H9 (cell line): ENCODE measurements around the gene PRUNE2. TPM values are rescaled to one million over a fixed set of nuclear protein-coding genes. Genes with fewer than 3 reads are reported as not detected.

ENCODE experiments used
- DNase-seq: peaks from one replicate; pipeline ENCODE4 v3.0.0-alpha.2; 2017
- H2AFZ ChIP-seq: one replicate; pipeline ENCODE4 v1.6.1; 2013; ENCODE audit warnings: mild to moderate bottlenecking, low read length, control low read depth, moderate library complexity
- H2AK5ac ChIP-seq: 2 replicates; pipeline ENCODE4 v1.6.1; 2013; ENCODE audit warnings: low read length, control low read depth, mixed read lengths; ENCODE audit not compliant: insufficient read length
- H2BK120ac ChIP-seq: one replicate; pipeline ENCODE4 v1.6.1; 2013; ENCODE audit warnings: low read depth, mild to moderate bottlenecking, low read length, control low read depth, inconsistent platforms; ENCODE audit not compliant: poor library complexity, severe bottlenecking
- H2BK12ac ChIP-seq: 2 replicates; pipeline ENCODE4 v1.6.1; 2013; ENCODE audit warnings: low read length, control low read depth, mixed read lengths, low read depth; ENCODE audit not compliant: insufficient read length
- H2BK15ac ChIP-seq: 2 replicates; pipeline ENCODE4 v1.6.1; 2013; ENCODE audit warnings: low read depth, low read length, control low read depth
- H2BK20ac ChIP-seq: one replicate; pipeline ENCODE4 v1.6.1; 2013; ENCODE audit warnings: low read depth, mild to moderate bottlenecking, low read length, control low read depth, inconsistent platforms; ENCODE audit not compliant: poor library complexity, severe bottlenecking
- H2BK5ac ChIP-seq: 2 replicates; pipeline ENCODE4 v1.6.1; 2013; ENCODE audit warnings: low read length, control low read depth, mixed read lengths; ENCODE audit not compliant: insufficient read length
- H3K14ac ChIP-seq: 2 replicates; pipeline ENCODE4 v1.6.1; 2013; ENCODE audit warnings: low read length, control low read depth; ENCODE audit not compliant: insufficient read depth
- H3K18ac ChIP-seq: 2 replicates; pipeline ENCODE4 v1.6.1; 2013; ENCODE audit warnings: low read depth, mild to moderate bottlenecking, mixed read lengths, low read length, control low read depth; ENCODE audit not compliant: insufficient read length
- H3K23ac ChIP-seq: 2 replicates; pipeline ENCODE4 v1.6.1; 2013; ENCODE audit warnings: low read length, control low read depth, mixed read lengths, low read depth; ENCODE audit not compliant: insufficient read length
- H3K23me2 ChIP-seq: 2 replicates; pipeline ENCODE4 v1.6.1; 2013; ENCODE audit warnings: low read depth, mild to moderate bottlenecking, mixed read lengths, low read length, control low read depth; ENCODE audit not compliant: insufficient read length, poor library complexity, severe bottlenecking
- H3K27ac ChIP-seq: 2 replicates; pipeline ENCODE4 v1.5.1; 2013; ENCODE audit warnings: low read length, control low read depth, mixed read lengths, low read depth; ENCODE audit not compliant: insufficient read length
- H3K27me3 ChIP-seq: 2 replicates; pipeline ENCODE4 v1.6.1; 2013; ENCODE audit warnings: low read length, control low read depth, inconsistent platforms; ENCODE audit not compliant: insufficient read depth
- H3K4ac ChIP-seq: 2 replicates; pipeline ENCODE4 v1.6.1; 2013; ENCODE audit warnings: low read depth, mild to moderate bottlenecking, control low read depth, inconsistent platforms, low read length, moderate library complexity
- H3K4me1 ChIP-seq: 2 replicates; pipeline ENCODE4 v1.6.1; 2013; ENCODE audit warnings: low read length, control low read depth, inconsistent platforms; ENCODE audit not compliant: insufficient read depth
- H3K4me2 ChIP-seq: 2 replicates; pipeline ENCODE4 v1.6.1; 2013; ENCODE audit warnings: low read length, control low read depth, mixed read lengths; ENCODE audit not compliant: insufficient read length, insufficient read depth
- H3K56ac ChIP-seq: 2 replicates; pipeline ENCODE4 v1.6.1; 2013; ENCODE audit warnings: low read depth, mild to moderate bottlenecking, mixed read lengths, low read length, control low read depth; ENCODE audit not compliant: insufficient read length
- H3K79me1 ChIP-seq: 2 replicates; pipeline ENCODE4 v1.6.1; 2013; ENCODE audit warnings: low read depth, mild to moderate bottlenecking, moderate library complexity, low read length, control low read depth, inconsistent platforms; ENCODE audit not compliant: insufficient read depth, poor library complexity, severe bottlenecking
- H3K79me2 ChIP-seq: 2 replicates; pipeline ENCODE4 v1.6.1; 2013; ENCODE audit warnings: low read length, control low read depth, inconsistent platforms; ENCODE audit not compliant: insufficient read depth
- H3K9ac ChIP-seq: 2 replicates; pipeline ENCODE4 v1.6.1; 2013; ENCODE audit warnings: low read length, control low read depth, mixed read lengths; ENCODE audit not compliant: insufficient read length; ENCODE audit errors: extremely low read depth
- H3K9me3 ChIP-seq: one replicate; pipeline ENCODE4 v1.6.1; 2013; ENCODE audit warnings: low read depth, low read length, inconsistent platforms; ENCODE audit not compliant: control insufficient read depth
- H3T11ph ChIP-seq: one replicate; pipeline ENCODE4 v1.6.1; 2013; ENCODE audit warnings: mild to moderate bottlenecking, low read length, control low read depth, inconsistent platforms
- H4K20me1 ChIP-seq: one replicate; pipeline ENCODE4 v1.6.1; 2013; ENCODE audit not compliant: control insufficient read depth, insufficient read length, insufficient read depth
- H4K5ac ChIP-seq: 2 replicates; pipeline ENCODE4 v1.6.1; 2013; ENCODE audit warnings: low read depth, mild to moderate bottlenecking, mixed read lengths, low read length, control low read depth; ENCODE audit not compliant: insufficient read length
- H4K8ac ChIP-seq: replicated peaks from 2 replicates; pipeline ENCODE4 v1.6.1; 2013; ENCODE audit warnings: low read length, control low read depth, mixed read lengths, low read depth; ENCODE audit not compliant: insufficient read length
- H4K91ac ChIP-seq: 2 replicates; pipeline ENCODE4 v1.6.1; 2013; ENCODE audit warnings: low read depth, mild to moderate bottlenecking, moderate library complexity, mixed read lengths, low read length, control low read depth; ENCODE audit not compliant: insufficient read length
- H3K27ac Mint-ChIP-seq, 3 experiments: 2 replicates in 2 of 3; 3 replicates in 1 of 3; pipeline ENCODE4 v1.8.0; 2020 to 2021; ENCODE audit warnings: mixed read lengths in 3 of 3, mild to moderate bottlenecking in 1 of 3, moderate library complexity in 1 of 3
- H3K27me3 Mint-ChIP-seq: 2 replicates; pipeline ENCODE4 v1.8.0; 2021; ENCODE audit warnings: low read depth, mild to moderate bottlenecking, moderate library complexity, mixed read lengths
- H3K36me3 Mint-ChIP-seq, 3 experiments: 2 replicates in 2 of 3; 3 replicates in 1 of 3; pipeline ENCODE4 v1.8.0; 2020 to 2021; ENCODE audit warnings: low read depth in 3 of 3, mixed read lengths in 3 of 3; ENCODE audit not compliant: insufficient read depth in 1 of 3
- H3K4me1 Mint-ChIP-seq, 2 experiments: 2 replicates each; pipeline ENCODE4 v1.8.0; 2020; ENCODE audit warnings: mixed read lengths in 2 of 2
- H3K4me3 Mint-ChIP-seq, 2 experiments: 2 replicates in 1 of 2; 3 replicates in 1 of 2; pipeline ENCODE4 v1.8.0; 2020 to 2021; ENCODE audit warnings: mild to moderate bottlenecking in 2 of 2, mixed read lengths in 2 of 2, moderate library complexity in 1 of 2
- H3K9me3 Mint-ChIP-seq, 2 experiments: 2 replicates in 1 of 2; 3 replicates in 1 of 2; pipeline ENCODE4 v1.8.0; 2020; ENCODE audit warnings: mild to moderate bottlenecking in 2 of 2, mixed read lengths in 2 of 2, moderate library complexity in 1 of 2
- WGBS: extraction: QIAGEN DNeasy Blood & Tissue Kit; methylation state at CpG from one replicate; pipeline ENCODE4 v1.1.7; 2013; ENCODE audit warnings: missing lambda C conversion rate, low lambda C conversion rate, mixed read lengths; ENCODE audit not compliant: insufficient read length; ENCODE audit errors: extremely low coverage; 5-methylcytosine and 5-hydroxymethylcytosine counted together
- total RNA-seq: library from RNA; stranded (reverse); gene quantifications from 2 replicates; pipeline ENCODE4 v1.2.1, GENCODE V29; 2021
- TF ChIP-seq, protein P1 (sequence below): fragments of 200-600 bp; sonication (generic); conservative IDR thresholded peaks from 3 replicates; pipeline ENCODE4 v1.8.0; 2021; ENCODE audit warnings: antibody characterized with exemption, mild to moderate bottlenecking

Gene PRUNE2
- total RNA-seq, 1 experiment from 2014 or later, result 12.1 TPM

DNA sequence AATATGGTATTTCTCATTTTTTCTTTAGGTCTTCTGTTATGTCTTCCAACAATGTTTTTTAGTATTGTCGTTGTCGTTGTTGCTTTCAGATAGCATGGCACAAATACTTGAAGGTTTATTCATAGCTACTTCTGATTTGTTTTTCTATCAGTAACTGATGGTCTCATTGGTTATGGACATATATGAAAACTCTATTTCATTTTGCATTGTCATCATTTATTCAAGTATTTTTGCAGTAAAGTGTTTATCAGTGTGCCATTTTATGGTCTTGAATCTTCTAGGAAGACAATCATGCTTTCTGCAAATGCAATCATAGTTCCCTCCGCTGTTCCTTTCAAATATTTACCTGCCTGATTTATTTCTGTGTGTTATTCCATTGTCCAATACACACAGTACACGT, 44.0 kb upstream of the PRUNE2 start:
- no peaks in the 10 kb centered on the region for H3K27me3 ChIP-seq
- no peak overlapping the region for H3K14ac ChIP-seq
- Mint-ChIP-seq H3K4me3 (no peak overlapping the region), H3K9me3 (peaks cover 11 to 12% of the 10 kb centered on the region in 2 experiments; a peak in 4 of 5 replicates), H3K27me3 (0 out of 2 replicates have a peak, but pooled peaks cover 5% of the 10 kb centered on the region), H3K36me3 (peaks cover 0 to 6% (median 6%) of the 10 kb centered on the region in 3 experiments; a peak in 3 of 7 replicates), H3K4me1 (no peaks in the 10 kb centered on the region), H3K27ac (no peak overlapping the region)
- no peak overlapping the region for H3T11ph ChIP-seq
- H4K5ac ChIP-seq, result no peak overlapping the region
- TF ChIP-seq, protein P1, sequence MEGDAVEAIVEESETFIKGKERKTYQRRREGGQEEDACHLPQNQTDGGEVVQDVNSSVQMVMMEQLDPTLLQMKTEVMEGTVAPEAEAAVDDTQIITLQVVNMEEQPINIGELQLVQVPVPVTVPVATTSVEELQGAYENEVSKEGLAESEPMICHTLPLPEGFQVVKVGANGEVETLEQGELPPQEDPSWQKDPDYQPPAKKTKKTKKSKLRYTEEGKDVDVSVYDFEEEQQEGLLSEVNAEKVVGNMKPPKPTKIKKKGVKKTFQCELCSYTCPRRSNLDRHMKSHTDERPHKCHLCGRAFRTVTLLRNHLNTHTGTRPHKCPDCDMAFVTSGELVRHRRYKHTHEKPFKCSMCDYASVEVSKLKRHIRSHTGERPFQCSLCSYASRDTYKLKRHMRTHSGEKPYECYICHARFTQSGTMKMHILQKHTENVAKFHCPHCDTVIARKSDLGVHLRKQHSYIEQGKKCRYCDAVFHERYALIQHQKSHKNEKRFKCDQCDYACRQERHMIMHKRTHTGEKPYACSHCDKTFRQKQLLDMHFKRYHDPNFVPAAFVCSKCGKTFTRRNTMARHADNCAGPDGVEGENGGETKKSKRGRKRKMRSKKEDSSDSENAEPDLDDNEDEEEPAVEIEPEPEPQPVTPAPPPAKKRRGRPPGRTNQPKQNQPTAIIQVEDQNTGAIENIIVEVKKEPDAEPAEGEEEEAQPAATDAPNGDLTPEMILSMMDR, result no peak
- H2AFZ ChIP-seq, result no peak overlapping the region
- no CpG with 5 or more reads among the region's 4 CpGs for WGBS
- no peak overlapping the region for H2BK120ac ChIP-seq
- no peak overlapping the region for H4K8ac ChIP-seq
- no peak overlapping the region for H3K4me2 ChIP-seq
- H3K56ac ChIP-seq, result no peak overlapping the region
- no peak overlapping the region for H2BK15ac ChIP-seq
- H4K20me1 ChIP-seq, result no peaks in the 10 kb centered on the region
- no peak for DNase-seq
- no peak overlapping the region for H3K4ac ChIP-seq
- no peaks in the 10 kb centered on the region for H3K9me3 ChIP-seq
- H2AK5ac ChIP-seq, result no peak overlapping the region
- no peak overlapping the region for H3K9ac ChIP-seq
- H3K79me2 ChIP-seq, result no peaks in the 10 kb centered on the region
- H3K23ac ChIP-seq, result no peak overlapping the region
- H3K4me1 ChIP-seq, result no peaks in the 10 kb centered on the region
- no peak overlapping the region for H3K27ac ChIP-seq
- H3K79me1 ChIP-seq, result no peaks in the 10 kb centered on the region
- H2BK5ac ChIP-seq, result no peak overlapping the region
- no peak overlapping the region for H2BK12ac ChIP-seq
- no peak overlapping the region for H2BK20ac ChIP-seq
- no peaks in the 10 kb centered on the region for H3K23me2 ChIP-seq
- H4K91ac ChIP-seq, result no peak overlapping the region
- no peak overlapping the region for H3K18ac ChIP-seq
